Keratinocyte (primary cell): ENCODE data around the gene MTHFR. TPM values are rescaled to one million over a fixed set of nuclear protein-coding genes. Genes with fewer than 3 reads are reported as not detected.

Experiments used
- DNase-seq: peaks from one replicate; pipeline ENCODE4 v3.0.0-alpha.2; 2011; ENCODE audit warnings: low read depth, missing footprints, low spot score
- FAIRE-seq: peaks from 2 replicates; lab custom pipeline; 2011; peaks lifted over from hg19 to GRCh38; lab: Jason Lieb, UNC
- H2AFZ ChIP-seq: 2 replicates; pipeline ENCODE4 v1.6.0; 2012; ENCODE audit warnings: low read length, control low read depth, inconsistent platforms; ENCODE audit not compliant: control insufficient read depth
- H3K27ac ChIP-seq: 2 replicates; pipeline ENCODE4 v1.5.1; 2011; ENCODE audit warnings: low read length; ENCODE audit not compliant: control insufficient read depth, insufficient read depth
- H3K27me3 ChIP-seq: 3 replicates; pipeline ENCODE4 v1.6.0; 2011; ENCODE audit warnings: low read length; ENCODE audit not compliant: control insufficient read depth, insufficient read depth; ENCODE audit errors: extremely low read depth
- H3K36me3 ChIP-seq, 2 experiments: 2 replicates in 1 of 2; 3 replicates in 1 of 2; pipeline ENCODE4 v1.5.1; 2011; ENCODE audit warnings: low read length in 2 of 2, mild to moderate bottlenecking in 1 of 2; ENCODE audit not compliant: control insufficient read depth in 2 of 2, insufficient read depth in 2 of 2; ENCODE audit errors: extremely low read depth in 1 of 2
- H3K4me1 ChIP-seq: 3 replicates; pipeline ENCODE4 v1.5.1; 2011; ENCODE audit warnings: low read length; ENCODE audit not compliant: control insufficient read depth, insufficient read depth; ENCODE audit errors: extremely low read depth
- H3K4me2 ChIP-seq: 3 replicates; pipeline ENCODE4 v1.6.0; 2011; ENCODE audit warnings: low read depth, low read length; ENCODE audit not compliant: control insufficient read depth, insufficient read depth; ENCODE audit errors: extremely low read depth
- H3K4me3 ChIP-seq, 3 experiments: fragments of 200-600 bp in 1 of 3; sonication (generic) in 1 of 3; 2 replicates in 2 of 3; 3 replicates in 1 of 3; pipeline ENCODE4 v1.5.1; 2011 to 2016; ENCODE audit warnings: low read length in 3 of 3, mild to moderate bottlenecking in 3 of 3, control low read depth in 2 of 3, inconsistent platforms in 1 of 3, low read depth in 1 of 3, mixed read lengths in 1 of 3, mixed run types in 1 of 3, moderate library complexity in 1 of 3; ENCODE audit not compliant: control insufficient read depth in 2 of 3, insufficient read depth in 2 of 3; ENCODE audit errors: extremely low read depth in 1 of 3
- H3K79me2 ChIP-seq: 2 replicates; pipeline ENCODE4 v1.6.0; 2012; ENCODE audit warnings: low read length; ENCODE audit not compliant: control insufficient read depth, insufficient read depth
- H3K9ac ChIP-seq: 3 replicates; pipeline ENCODE4 v1.6.0; 2011; ENCODE audit warnings: low read length; ENCODE audit not compliant: control insufficient read depth, insufficient read depth; ENCODE audit errors: extremely low read depth
- H3K9me1 ChIP-seq: 3 replicates; pipeline ENCODE4 v1.6.0; 2011; ENCODE audit warnings: low read length; ENCODE audit not compliant: control insufficient read depth, insufficient read depth; ENCODE audit errors: extremely low read depth
- H3K9me3 ChIP-seq: 2 replicates; pipeline ENCODE4 v1.5.1; 2012; ENCODE audit warnings: low read depth, low read length; ENCODE audit not compliant: control insufficient read depth
- H4K20me1 ChIP-seq: 3 replicates; pipeline ENCODE4 v1.6.0; 2011; ENCODE audit warnings: low read length; ENCODE audit not compliant: control insufficient read depth, insufficient read depth; ENCODE audit errors: extremely low read depth
- EZH2 ChIP-seq: IDR thresholded peaks from one replicate; pipeline ENCODE4 v1.6.1; 2012; ENCODE audit warnings: inconsistent platforms, mild to moderate bottlenecking, low read length, moderate library complexity
- dilution Hi-C: fragments of 300-500 bp; cut with MboI; formaldehyde crosslinking; loops from one replicate; pipeline ENCODE4 v1.7.0; 2020; ENCODE audit warnings: low sequenced_read_pairs; ENCODE audit not compliant: extremely low pct_ligation_motif_present
- polyA plus RNA-seq, 5 experiments: library from polyadenylated mRNA; depleted of rRNA in 3 of 5; stranded (reverse) in 3 of 5; stranded (forward) in 1 of 5; unstranded in 1 of 5; fragments of >200 nt; gene quantifications; 1 replicate in 1 of 5; 2 replicates in 3 of 5; 3 replicates in 1 of 5; pipeline versions ENCODE4 v1.2.1 to v1.2.3, GENCODE V29; 2011 to 2012; ENCODE audit warnings: missing spikeins in 2 of 5, low read depth in 1 of 5, low replicate concordance in 1 of 5
- TF ChIP-seq, protein P1 (sequence below), 3 experiments: IDR thresholded peaks in 1 of 3; conservative IDR thresholded peaks in 1 of 3; optimal IDR thresholded peaks in 1 of 3; 2 replicates in 2 of 3; 3 replicates in 1 of 3; pipeline versions ENCODE3 to v1.5.1; 2011; ENCODE audit warnings: low read length in 3 of 3, mild to moderate bottlenecking in 3 of 3, moderate library complexity in 2 of 3, control low read depth in 1 of 3, inconsistent platforms in 1 of 3; ENCODE audit not compliant: insufficient read depth in 2 of 3; ENCODE audit errors: extremely low read depth in 1 of 3

Gene MTHFR
- polyA plus RNA-seq, 1 donor (not counting 4 experiments of a cell fraction or from before 2014, with no cell fraction given) = 5.2 TPM

DNA sequence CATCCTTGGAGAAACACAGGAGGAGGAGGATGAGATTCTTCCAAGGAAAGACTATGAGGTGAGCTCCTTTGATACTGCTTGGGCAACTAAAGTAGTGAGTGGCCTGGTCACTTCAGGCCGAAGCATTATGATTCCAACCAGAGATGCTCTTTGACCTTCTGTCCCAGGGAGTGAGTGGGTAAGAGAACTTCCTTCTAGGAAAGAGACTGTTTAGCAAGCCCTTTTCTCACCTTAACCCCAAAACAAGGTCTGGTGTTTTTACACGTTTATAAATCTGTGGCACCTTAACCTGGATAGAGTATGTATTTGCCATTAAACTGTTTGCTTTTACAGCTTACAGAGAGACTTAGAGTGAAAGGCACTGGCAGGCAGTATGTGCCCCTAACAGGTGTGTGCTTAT, 1.4 kb upstream of the MTHFR start:
- peaks cover 52% of the 10 kb centered on the region for H3K79me2 ChIP-seq

DNA sequence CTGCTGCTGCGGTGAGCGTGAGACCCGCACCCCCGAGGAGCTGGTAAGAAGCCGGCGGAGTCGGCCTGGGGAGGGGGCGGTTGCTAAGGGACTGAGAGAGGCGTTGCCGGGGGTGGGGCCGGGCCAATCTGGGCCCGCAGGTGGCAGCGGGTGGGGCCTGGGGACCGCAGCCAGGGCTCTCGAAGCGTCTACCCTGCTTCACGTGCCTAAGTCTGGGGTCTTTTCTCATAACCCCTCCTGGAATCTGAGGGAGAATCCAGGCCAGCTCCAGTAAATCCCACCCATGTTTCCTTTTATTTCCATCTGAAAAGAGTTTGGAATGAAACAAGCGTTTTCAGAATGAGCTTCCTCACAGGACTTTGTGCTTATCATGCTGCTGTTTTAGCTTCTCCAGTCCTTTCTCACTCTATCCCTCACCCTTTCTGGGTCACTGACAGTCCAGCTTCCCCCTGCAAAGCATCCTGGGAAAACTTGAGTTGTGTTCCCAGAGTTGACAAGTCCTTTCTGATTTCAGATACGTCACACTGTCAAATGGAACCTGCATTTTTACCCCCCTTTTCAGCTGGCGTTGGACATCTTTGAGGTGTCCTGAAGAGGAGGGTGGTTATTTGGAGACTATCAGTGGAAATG, 658 bp upstream of the MTHFR start:
- Histone ChIP-seq H3K27ac (peak overlapping the region; percentile 94), H3K9me1 (no peaks in the 10 kb centered on the region), H3K9me3 (no peaks in the 10 kb centered on the region), H3K4me1 (peaks cover 49% of the 10 kb centered on the region), H3K36me3 (peaks cover 9 to 14% of the 10 kb centered on the region in 2 experiments), H4K20me1 (no peaks in the 10 kb centered on the region), H3K4me2 (peak overlapping the region; percentile 91), H2AFZ (peak overlapping the region; percentile 91), H3K27me3 (no peaks in the 10 kb centered on the region), H3K9ac (peak overlapping the region; percentile 88), H3K4me3 (peak overlapping the region; percentile 65 to 98 (median 68)), H3K79me2 (peaks cover 45% of the 10 kb centered on the region)
- FAIRE-seq = no peak
- dilution Hi-C loops = no loop called here
- DNase-seq = no peak
- no peak for TF ChIP-seq EZH2
- TF ChIP-seq, protein P1, sequence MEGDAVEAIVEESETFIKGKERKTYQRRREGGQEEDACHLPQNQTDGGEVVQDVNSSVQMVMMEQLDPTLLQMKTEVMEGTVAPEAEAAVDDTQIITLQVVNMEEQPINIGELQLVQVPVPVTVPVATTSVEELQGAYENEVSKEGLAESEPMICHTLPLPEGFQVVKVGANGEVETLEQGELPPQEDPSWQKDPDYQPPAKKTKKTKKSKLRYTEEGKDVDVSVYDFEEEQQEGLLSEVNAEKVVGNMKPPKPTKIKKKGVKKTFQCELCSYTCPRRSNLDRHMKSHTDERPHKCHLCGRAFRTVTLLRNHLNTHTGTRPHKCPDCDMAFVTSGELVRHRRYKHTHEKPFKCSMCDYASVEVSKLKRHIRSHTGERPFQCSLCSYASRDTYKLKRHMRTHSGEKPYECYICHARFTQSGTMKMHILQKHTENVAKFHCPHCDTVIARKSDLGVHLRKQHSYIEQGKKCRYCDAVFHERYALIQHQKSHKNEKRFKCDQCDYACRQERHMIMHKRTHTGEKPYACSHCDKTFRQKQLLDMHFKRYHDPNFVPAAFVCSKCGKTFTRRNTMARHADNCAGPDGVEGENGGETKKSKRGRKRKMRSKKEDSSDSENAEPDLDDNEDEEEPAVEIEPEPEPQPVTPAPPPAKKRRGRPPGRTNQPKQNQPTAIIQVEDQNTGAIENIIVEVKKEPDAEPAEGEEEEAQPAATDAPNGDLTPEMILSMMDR (optimal IDR thresholded peaks at IDR 0.05 in 1 of 3, IDR thresholded peaks at IDR 0.05 in 1 of 3, conservative IDR thresholded peaks at IDR 0.05 in 1 of 3; ENCODE audit: extremely low read depth in 1 of 3, insufficient read depth in 2 of 3, low read length in 3 of 3) = no peak

More for the DNA sequence above, 1.4 kb upstream of the MTHFR start:
- FAIRE-seq (peak; percentile 23), DNase-seq (no peak)
- H3K9me3 ChIP-seq = no peaks in the 10 kb centered on the region
- H3K9me1 ChIP-seq = no peaks in the 10 kb centered on the region
- no peaks in the 10 kb centered on the region for H3K27me3 ChIP-seq
- peak overlapping the region; percentile 88 for H3K9ac ChIP-seq
- no peak for TF ChIP-seq EZH2
- TF ChIP-seq, protein P1 (optimal IDR thresholded peaks at IDR 0.05 in 1 of 3, IDR thresholded peaks at IDR 0.05 in 1 of 3, conservative IDR thresholded peaks at IDR 0.05 in 1 of 3; ENCODE audit: extremely low read depth in 1 of 3, insufficient read depth in 2 of 3, low read length in 3 of 3) = no peak
- dilution Hi-C loops = no loop called here
- H3K27ac ChIP-seq = peak overlapping the region; percentile 94
- peak overlapping the region; percentile 65 to 98 (median 68) for H3K4me3 ChIP-seq
- H4K20me1 ChIP-seq = no peaks in the 10 kb centered on the region
- no peak overlapping the region for H2AFZ ChIP-seq
- H3K4me1 ChIP-seq = peaks cover 47% of the 10 kb centered on the region
- peaks cover 9 to 19% of the 10 kb centered on the region in 2 experiments for H3K36me3 ChIP-seq
- peak overlapping the region; percentile 91 for H3K4me2 ChIP-seq
